SU-DHL-6 (cell line): ENCODE results near the gene MXD3.

ENCODE experiments used
- CTCF ChIP-seq: fragments of 200-600 bp; sonication (generic); IDR thresholded peaks from one replicate; pipeline ENCODE4 v1.5.1; 2017; ENCODE audit warnings: antibody characterized with exemption, mild to moderate bottlenecking, low read length, moderate library complexity; ENCODE audit not compliant: insufficient read depth, poor library complexity, severe bottlenecking
- EZH2phosphoT487 ChIP-seq: fragments of 200-600 bp; sonication (generic), shearing (Covaris generic); conservative IDR thresholded peaks from 2 replicates; pipeline ENCODE4 v1.6.1; 2018; ENCODE audit warnings: mild to moderate bottlenecking, antibody characterized with exemption, low read length, moderate library complexity, mixed read lengths

GRCh38 chr5:177260961-177261360 is 50.7 kb downstream of the MXD3 start:
- TF ChIP-seq CTCF (no peak), EZH2phosphoT487 (no peak)
